ENCODE results near the gene NFYC.

DNA sequence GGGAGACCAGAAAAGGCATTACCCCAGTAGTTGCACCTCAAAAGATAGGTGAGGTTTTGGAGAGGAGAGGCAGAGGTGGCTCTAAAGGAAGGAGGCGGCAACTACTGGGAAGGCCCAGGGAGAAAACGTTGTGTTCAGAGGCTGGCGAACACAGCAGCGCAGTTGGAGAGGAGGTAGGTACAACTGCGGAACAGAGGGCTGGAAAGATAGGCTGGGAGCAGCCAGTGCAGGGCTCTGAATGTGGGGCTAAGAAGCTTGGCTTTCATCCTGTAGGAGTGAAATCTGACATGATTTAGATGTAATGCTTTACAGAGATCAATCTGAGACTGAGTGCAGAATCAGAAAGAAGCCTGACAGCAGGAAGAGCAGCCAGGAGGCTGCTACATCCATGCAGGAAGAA, 39.0 kb upstream of the NFYC start:
- TF ChIP-seq EP300 (IDR thresholded peaks at IDR 0.05) (no peak), CTCF (IDR thresholded peaks at IDR 0.05) (no peak), POLR2A (IDR thresholded peaks at IDR 0.05; ENCODE audit: low read depth) (no peak)
